ENCODE measurements around the gene IL6ST.

GRCh38 chr5:55965525-55965924, 29.2 kb downstream of the IL6ST start:
- TF ChIP-seq POLR2A (IDR thresholded peaks at IDR 0.05): no peak
- no peak for TF ChIP-seq CTCF (IDR thresholded peaks at IDR 0.05)

All from Peyer's patch (tissue), 4 donors.